HEK293T (cell line): ENCODE results near the gene PLA2G15.

Experiments
- ARNT ChIP-seq: fragments of 450-650 bp; IDR thresholded peaks from 2 replicates; pipeline ENCODE4 v1.6.1; 2017; ENCODE audit warnings: mild to moderate bottlenecking
- BHLHE40 ChIP-seq: fragments of 450-650 bp; IDR thresholded peaks from 2 replicates; pipeline ENCODE4 v1.6.1; 2016; ENCODE audit warnings: mild to moderate bottlenecking, moderate library complexity, borderline replicate concordance
- CTBP1 ChIP-seq: fragments of 450-650 bp; IDR thresholded peaks from 2 replicates; pipeline ENCODE4 v1.6.1; 2016; ENCODE audit warnings: borderline replicate concordance
- ELF4 ChIP-seq: fragments of 450-650 bp; IDR thresholded peaks from 2 replicates; pipeline ENCODE4 v1.6.1; 2017; ENCODE audit warnings: antibody characterized with exemption
- FOXA1 ChIP-seq: fragments of 450-650 bp; IDR thresholded peaks from 2 replicates; pipeline ENCODE4 v1.6.1; 2016; ENCODE audit warnings: mild to moderate bottlenecking
- FOXK2 ChIP-seq: fragments of 450-650 bp; IDR thresholded peaks from 2 replicates; pipeline ENCODE4 v1.6.1; 2016; ENCODE audit warnings: mild to moderate bottlenecking
- FOXM1 ChIP-seq: fragments of 450-650 bp; IDR thresholded peaks from 2 replicates; pipeline ENCODE4 v1.6.1; 2017; ENCODE audit warnings: mild to moderate bottlenecking, borderline replicate concordance
- HDGF ChIP-seq: fragments of 450-650 bp; IDR thresholded peaks from 2 replicates; pipeline ENCODE4 v1.6.1; 2017; ENCODE audit warnings: antibody characterized with exemption, borderline replicate concordance
- NFRKB ChIP-seq: fragments of 450-650 bp; IDR thresholded peaks from 2 replicates; pipeline ENCODE4 v1.6.1; 2016; ENCODE audit warnings: mild to moderate bottlenecking, moderate library complexity
- SP1 ChIP-seq: fragments of 450-650 bp; IDR thresholded peaks from 2 replicates; pipeline ENCODE4 v1.6.1; 2017
- TARDBP ChIP-seq: fragments of 450-650 bp; IDR thresholded peaks from 2 replicates; pipeline ENCODE4 v1.6.1; 2016
- ZNF384 ChIP-seq: fragments of 450-650 bp; IDR thresholded peaks from 2 replicates; pipeline ENCODE4 v1.6.1; 2016
- TF ChIP-seq, protein P1 (sequence below): fragments of 450-650 bp; IDR thresholded peaks from 2 replicates; pipeline ENCODE4 v1.6.1; 2016

DNA sequence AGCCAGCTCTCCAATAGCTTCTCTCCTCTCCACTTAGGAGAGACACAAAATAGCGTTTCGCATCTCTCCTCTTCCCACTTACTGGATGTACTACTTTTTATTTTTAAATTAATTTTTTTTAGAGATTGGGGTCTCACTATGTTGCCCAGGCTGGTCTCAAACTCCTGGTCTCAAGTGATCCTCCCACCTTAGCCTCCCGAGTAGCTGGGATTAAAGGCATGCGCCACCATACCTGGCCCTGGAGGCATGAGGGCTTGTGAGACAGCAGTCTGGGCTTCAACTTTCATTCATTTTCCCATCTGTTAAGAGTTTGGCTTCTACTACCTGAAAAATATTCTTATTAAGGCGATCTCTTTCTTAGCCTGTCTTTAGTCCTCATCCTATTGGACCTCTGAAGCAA is 47.3 kb downstream of the PLA2G15 start:
- no peak for TF ChIP-seq ELF4
- no peak for TF ChIP-seq SP1
- TF ChIP-seq FOXM1: no peak
- TF ChIP-seq TARDBP: no peak
- TF ChIP-seq ZNF384: no peak
- TF ChIP-seq ARNT: no peak
- TF ChIP-seq, protein P1, sequence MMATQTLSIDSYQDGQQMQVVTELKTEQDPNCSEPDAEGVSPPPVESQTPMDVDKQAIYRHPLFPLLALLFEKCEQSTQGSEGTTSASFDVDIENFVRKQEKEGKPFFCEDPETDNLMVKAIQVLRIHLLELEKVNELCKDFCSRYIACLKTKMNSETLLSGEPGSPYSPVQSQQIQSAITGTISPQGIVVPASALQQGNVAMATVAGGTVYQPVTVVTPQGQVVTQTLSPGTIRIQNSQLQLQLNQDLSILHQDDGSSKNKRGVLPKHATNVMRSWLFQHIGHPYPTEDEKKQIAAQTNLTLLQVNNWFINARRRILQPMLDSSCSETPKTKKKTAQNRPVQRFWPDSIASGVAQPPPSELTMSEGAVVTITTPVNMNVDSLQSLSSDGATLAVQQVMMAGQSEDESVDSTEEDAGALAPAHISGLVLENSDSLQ: no peak
- TF ChIP-seq FOXK2: no peak
- TF ChIP-seq BHLHE40: no peak
- no peak for TF ChIP-seq NFRKB
- no peak for TF ChIP-seq FOXA1
- no peak for TF ChIP-seq HDGF
- no peak for TF ChIP-seq CTBP1
